ENCODE data around the gene MAFG.

MAFG gene

DNA sequence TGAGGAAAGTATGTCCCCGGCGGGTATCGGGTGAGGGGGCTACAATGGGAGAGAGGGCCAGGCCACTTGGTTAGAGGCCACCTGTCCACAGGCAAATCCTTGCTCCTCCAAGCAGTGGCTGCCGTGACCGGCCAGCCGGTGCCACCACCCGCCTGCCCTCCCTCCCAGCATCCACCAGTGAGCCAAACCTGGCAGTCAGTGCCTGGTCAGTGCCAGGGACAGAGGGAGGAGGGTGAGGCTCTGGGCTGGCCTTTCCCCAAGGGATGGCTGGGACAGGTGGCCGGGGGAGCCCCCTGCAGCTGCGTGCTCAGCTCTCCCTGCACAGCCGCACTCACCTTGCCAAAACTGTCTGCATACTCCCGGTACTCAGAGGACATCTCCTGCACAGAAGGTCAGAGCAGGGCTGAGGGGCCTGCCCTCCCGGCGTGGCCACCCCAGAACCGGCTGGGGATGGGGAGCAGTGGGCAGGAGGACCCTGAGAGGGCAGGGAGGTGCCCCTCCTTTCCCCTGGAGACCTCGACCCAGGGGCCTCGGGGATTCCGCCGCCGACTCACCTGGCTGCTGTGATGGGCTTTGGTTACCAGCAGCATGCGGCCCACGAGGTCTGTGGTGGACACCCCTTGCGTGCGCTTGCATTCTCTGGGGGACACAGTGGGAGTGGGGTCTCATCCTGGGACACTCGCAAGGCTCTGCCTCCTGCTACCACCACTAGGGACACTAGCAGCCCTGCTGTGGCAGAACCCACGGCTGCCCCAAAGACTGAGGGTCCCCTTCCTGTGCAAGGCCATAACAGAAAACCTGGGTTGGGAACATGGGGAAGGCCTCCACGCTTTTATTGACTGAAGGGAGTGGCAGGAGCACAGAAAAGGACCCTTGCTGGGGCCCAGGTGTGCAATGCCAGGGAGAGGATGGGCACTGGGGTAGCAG is 20.1 kb downstream of the MAFG start:
- POLR2A ChIA-PET = interaction anchor here (1.6 kb wide), 1 partner anchor 11 kb away, joined by 3 read pairs; no protein-coding TSS in a partner anchor
- H3K4me1 ChIP-seq (ENCODE audit: control insufficient read depth, insufficient read depth, low read length) = peaks cover 7% of the 10 kb centered on the region
- peaks cover 0 to 63% of the 10 kb centered on the region in 2 experiments; a peak in 1 of 3 replicates for H3K36me3 ChIP-seq (ENCODE audit: control insufficient read depth in 2 of 2, insufficient read depth in 1 of 2, low read length in 2 of 2)

DNA sequence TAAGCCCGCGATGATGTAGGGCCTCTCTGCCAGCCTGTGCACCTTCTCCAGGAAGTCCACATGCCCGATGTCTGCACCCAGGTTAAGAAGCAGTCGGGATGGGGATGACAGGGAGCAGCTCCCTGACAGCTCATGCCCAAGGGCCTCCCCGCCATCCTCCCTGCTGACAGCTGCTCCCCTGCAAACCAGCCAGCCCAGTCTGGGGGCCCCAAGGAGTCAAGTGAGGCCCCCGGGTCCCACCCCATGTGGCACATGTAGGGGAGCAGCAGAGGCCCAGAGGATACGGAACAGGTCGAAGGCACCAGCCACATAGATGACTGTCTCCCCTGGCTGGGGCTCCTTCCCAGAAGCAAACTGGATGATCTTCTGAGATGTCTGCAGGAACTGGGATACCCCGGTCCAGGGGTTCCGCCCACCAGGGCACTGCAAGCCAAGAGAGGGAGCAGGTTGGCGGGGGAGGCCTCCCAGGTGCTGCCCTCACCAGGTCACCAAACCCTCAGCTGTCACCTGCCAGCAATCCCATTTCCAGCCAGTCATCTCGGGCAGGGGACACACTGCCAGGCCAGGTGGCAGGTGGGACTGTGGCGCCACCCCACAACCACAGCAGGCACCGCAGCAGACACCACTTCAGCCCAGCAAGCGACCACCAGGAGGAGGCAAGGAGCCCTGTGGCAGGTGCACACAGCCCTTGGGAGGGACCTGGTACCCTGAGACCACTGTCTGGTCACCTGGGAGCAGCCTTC is 20.9 kb downstream of the MAFG start:
- H3K4me3 ChIP-seq (ENCODE audit: low read depth, low read length) = no peak overlapping the region
- H3K36me3 ChIP-seq (ENCODE audit: control insufficient read depth in 2 of 2, insufficient read depth in 1 of 2, low read length in 2 of 2) = peaks cover 0 to 55% of the 10 kb centered on the region in 2 experiments; a peak in 1 of 3 replicates
- ChIA-PET POLR2A (no interaction called here), CTCF (interaction anchor here (0.5 to 1.6 kb wide), 5 partner anchors 9 to 113 kb away, joined by 3 to 4 read pairs (median 3); no protein-coding TSS in a partner anchor)
- no peak overlapping the region for H3K27ac ChIP-seq (ENCODE audit: extremely low read depth, low read depth, low read length)
- TF ChIP-seq GLIS2 (tag by site-specific recombination; IDR thresholded peaks at IDR 0.05) = peak; percentile 35; the same call in 1 of the 2 replicates
- TF ChIP-seq ZSCAN30 (tag by site-specific recombination; IDR thresholded peaks at IDR 0.05) = no peak
- no peak for TF ChIP-seq ZFP37 (tag by site-specific recombination; IDR thresholded peaks at IDR 0.05)
- no peak for TF ChIP-seq YY1 (tag by site-specific recombination; IDR thresholded peaks at IDR 0.05)
- no peak for TF ChIP-seq ZNF514 (tag by site-specific recombination; IDR thresholded peaks at IDR 0.05)
- TF ChIP-seq, protein P1, sequence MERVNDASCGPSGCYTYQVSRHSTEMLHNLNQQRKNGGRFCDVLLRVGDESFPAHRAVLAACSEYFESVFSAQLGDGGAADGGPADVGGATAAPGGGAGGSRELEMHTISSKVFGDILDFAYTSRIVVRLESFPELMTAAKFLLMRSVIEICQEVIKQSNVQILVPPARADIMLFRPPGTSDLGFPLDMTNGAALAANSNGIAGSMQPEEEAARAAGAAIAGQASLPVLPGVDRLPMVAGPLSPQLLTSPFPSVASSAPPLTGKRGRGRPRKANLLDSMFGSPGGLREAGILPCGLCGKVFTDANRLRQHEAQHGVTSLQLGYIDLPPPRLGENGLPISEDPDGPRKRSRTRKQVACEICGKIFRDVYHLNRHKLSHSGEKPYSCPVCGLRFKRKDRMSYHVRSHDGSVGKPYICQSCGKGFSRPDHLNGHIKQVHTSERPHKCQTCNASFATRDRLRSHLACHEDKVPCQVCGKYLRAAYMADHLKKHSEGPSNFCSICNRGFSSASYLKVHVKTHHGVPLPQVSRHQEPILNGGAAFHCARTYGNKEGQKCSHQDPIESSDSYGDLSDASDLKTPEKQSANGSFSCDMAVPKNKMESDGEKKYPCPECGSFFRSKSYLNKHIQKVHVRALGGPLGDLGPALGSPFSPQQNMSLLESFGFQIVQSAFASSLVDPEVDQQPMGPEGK (tag by site-specific recombination; IDR thresholded peaks at IDR 0.05) = no peak
- TF ChIP-seq, protein P2, sequence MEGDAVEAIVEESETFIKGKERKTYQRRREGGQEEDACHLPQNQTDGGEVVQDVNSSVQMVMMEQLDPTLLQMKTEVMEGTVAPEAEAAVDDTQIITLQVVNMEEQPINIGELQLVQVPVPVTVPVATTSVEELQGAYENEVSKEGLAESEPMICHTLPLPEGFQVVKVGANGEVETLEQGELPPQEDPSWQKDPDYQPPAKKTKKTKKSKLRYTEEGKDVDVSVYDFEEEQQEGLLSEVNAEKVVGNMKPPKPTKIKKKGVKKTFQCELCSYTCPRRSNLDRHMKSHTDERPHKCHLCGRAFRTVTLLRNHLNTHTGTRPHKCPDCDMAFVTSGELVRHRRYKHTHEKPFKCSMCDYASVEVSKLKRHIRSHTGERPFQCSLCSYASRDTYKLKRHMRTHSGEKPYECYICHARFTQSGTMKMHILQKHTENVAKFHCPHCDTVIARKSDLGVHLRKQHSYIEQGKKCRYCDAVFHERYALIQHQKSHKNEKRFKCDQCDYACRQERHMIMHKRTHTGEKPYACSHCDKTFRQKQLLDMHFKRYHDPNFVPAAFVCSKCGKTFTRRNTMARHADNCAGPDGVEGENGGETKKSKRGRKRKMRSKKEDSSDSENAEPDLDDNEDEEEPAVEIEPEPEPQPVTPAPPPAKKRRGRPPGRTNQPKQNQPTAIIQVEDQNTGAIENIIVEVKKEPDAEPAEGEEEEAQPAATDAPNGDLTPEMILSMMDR (tag by site-specific recombination; IDR thresholded peaks at IDR 0.05) = peak; percentile 72
- peak; percentile 53 for TF ChIP-seq GLIS1 (tag by site-specific recombination; IDR thresholded peaks at IDR 0.05)
- TF ChIP-seq ZIC2 (tag by site-specific recombination; IDR thresholded peaks at IDR 0.05) = 0 out of 2 replicates have a peak, but pooled peaks have one; percentile 10
- 0 out of 2 replicates have a peak, but pooled peaks have one; percentile 38 for TF ChIP-seq ZBTB8A (tag by site-specific recombination; IDR thresholded peaks at IDR 0.05)
- TF ChIP-seq, protein P3, sequence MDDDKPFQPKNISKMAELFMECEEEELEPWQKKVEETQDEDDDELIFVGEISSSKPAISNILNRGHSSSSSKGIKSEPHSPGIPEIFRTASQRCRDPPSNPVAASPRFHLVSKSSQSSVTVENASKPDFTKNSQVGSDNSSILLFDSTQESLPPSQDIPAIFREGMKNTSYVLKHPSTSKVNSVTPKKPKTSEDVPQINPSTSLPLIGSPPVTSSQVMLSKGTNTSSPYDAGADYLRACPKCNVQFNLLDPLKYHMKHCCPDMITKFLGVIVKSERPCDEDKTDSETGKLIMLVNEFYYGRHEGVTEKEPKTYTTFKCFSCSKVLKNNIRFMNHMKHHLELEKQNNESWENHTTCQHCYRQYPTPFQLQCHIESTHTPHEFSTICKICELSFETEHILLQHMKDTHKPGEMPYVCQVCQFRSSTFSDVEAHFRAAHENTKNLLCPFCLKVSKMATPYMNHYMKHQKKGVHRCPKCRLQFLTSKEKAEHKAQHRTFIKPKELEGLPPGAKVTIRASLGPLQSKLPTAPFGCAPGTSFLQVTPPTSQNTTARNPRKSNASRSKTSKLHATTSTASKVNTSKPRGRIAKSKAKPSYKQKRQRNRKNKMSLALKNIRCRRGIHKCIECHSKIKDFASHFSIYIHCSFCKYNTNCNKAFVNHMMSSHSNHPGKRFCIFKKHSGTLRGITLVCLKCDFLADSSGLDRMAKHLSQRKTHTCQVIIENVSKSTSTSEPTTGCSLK (tag by site-specific recombination; IDR thresholded peaks at IDR 0.05) = no peak
- no peak for TF ChIP-seq HOXA7 (CRISPR knock-in tag; IDR thresholded peaks at IDR 0.05; ENCODE audit: borderline replicate concordance)
- H3K4me1 ChIP-seq (ENCODE audit: control insufficient read depth, insufficient read depth, low read length) = peaks cover 4% of the 10 kb centered on the region
- no peaks in the 10 kb centered on the region for H3K9me3 ChIP-seq (ENCODE audit: control insufficient read depth, insufficient read depth, low read depth, low read length)

More for the DNA sequence above, 20.1 kb downstream of the MAFG start:
- Histone ChIP-seq H3K9me3 (ENCODE audit: control insufficient read depth, insufficient read depth, low read depth, low read length) (no peaks in the 10 kb centered on the region), H3K4me3 (ENCODE audit: low read depth, low read length) (no peak overlapping the region), H3K27ac (ENCODE audit: extremely low read depth, low read depth, low read length) (no peak overlapping the region)
- no peak for TF ChIP-seq ZNF830 (tag by site-specific recombination; IDR thresholded peaks at IDR 0.05; ENCODE audit: low read depth)
- TF ChIP-seq ZNF600 (tag by site-specific recombination; IDR thresholded peaks at IDR 0.05) = peak; percentile 34; the same call in 1 of the 2 replicates
- TF ChIP-seq, protein P2 (tag by site-specific recombination; IDR thresholded peaks at IDR 0.05) = peak; percentile 21; the same call in 1 of the 2 replicates
- CTCF ChIA-PET = interaction anchor here (0.6 to 1.0 kb wide), 3 partner anchors 10 to 144 kb away, joined by 3 read pairs; partner anchors contain the start of genes GPS1 and RFNG
